ENCODE data around the gene ADCY1.
"Not testable (repeated sequence)": the region's sequence is repeated elsewhere in the genome, so short reads cannot be mapped to it uniquely, and the experiment has no call there.

The ADCY1 gene
- total RNA-seq, result 0 to 0.08 (median 0) reads per million in 4 donors

GRCh38 chr7:45573661-45574415 is at the start of gene ADCY1:
Gene ADCY1, plus strand, starts transcription at chr7:45574368. Its CDS starts 176 bp downstream, at chr7:45574544.
- DNase-seq, result no peak

- DNase-seq, result no peak
Measured at GRCh38 chr7:45524445-45524844, 49.7 kb upstream of the ADCY1 start.

GRCh38 chr7:45525057-45525456 is 49.1 kb upstream of the ADCY1 start:
- DNase-seq, result no peak

GRCh38 chr7:45543473-45543872 is 30.7 kb upstream of the ADCY1 start:
- DNase-seq, result no peak

GRCh38 chr7:45545105-45545710 is 29.0 kb upstream of the ADCY1 start:
- DNase-seq, result not testable (repeated sequence)

GRCh38 chr7:45548917-45549316 is 25.3 kb upstream of the ADCY1 start:
- DNase-seq, result peak in 1 of 5 donors; percentile 14

GRCh38 chr7:45563401-45563800 is 10.8 kb upstream of the ADCY1 start:
- no peak for DNase-seq

GRCh38 chr7:45563941-45564461 is 10.2 kb upstream of the ADCY1 start:
- DNase-seq, result no peak

GRCh38 chr7:45564485-45564884 is 9.7 kb upstream of the ADCY1 start:
- no peak for DNase-seq

- DNase-seq, result no peak
Measured at GRCh38 chr7:45564886-45565455, 9.2 kb upstream of the ADCY1 start.

GRCh38 chr7:45566386-45566785 is 7.8 kb upstream of the ADCY1 start:
- DNase-seq, result no peak

GRCh38 chr7:45566961-45567360 is 7.2 kb upstream of the ADCY1 start:
- no peak for DNase-seq

- no peak for DNase-seq
Measured at GRCh38 chr7:45567713-45568112, 6.5 kb upstream of the ADCY1 start.

GRCh38 chr7:45568536-45569289 is 5.5 kb upstream of the ADCY1 start:
- no peak for DNase-seq

- no peak for DNase-seq
Measured at GRCh38 chr7:45569290-45569685, 4.9 kb upstream of the ADCY1 start.

GRCh38 chr7:45570797-45571196 is 3.4 kb upstream of the ADCY1 start:
- DNase-seq, result no peak

- no peak for DNase-seq
Measured at GRCh38 chr7:45573204-45573603, 964 bp upstream of the ADCY1 start.

GRCh38 chr7:45574416-45574668 is 174 bp downstream of the ADCY1 start:
- no peak for DNase-seq

- DNase-seq, result no peak
Measured at GRCh38 chr7:45574669-45575500, 717 bp downstream of the ADCY1 start.

GRCh38 chr7:45575501-45576248 is 1.5 kb downstream of the ADCY1 start:
- DNase-seq, result no peak

GRCh38 chr7:45576249-45576929 is 2.2 kb downstream of the ADCY1 start:
- DNase-seq, result no peak
